ENCODE measurements around the gene ABCA7. TPM values are rescaled to one million over a fixed set of nuclear protein-coding genes. Genes with fewer than 3 reads are reported as not detected.

Gene ABCA7
- total and polyA plus RNA-seq, 2 of the 8 experiments (the other 6 are each of a cell fraction or from before 2014, with no cell fraction given), result 10.4 to 25.6 TPM

DNA sequence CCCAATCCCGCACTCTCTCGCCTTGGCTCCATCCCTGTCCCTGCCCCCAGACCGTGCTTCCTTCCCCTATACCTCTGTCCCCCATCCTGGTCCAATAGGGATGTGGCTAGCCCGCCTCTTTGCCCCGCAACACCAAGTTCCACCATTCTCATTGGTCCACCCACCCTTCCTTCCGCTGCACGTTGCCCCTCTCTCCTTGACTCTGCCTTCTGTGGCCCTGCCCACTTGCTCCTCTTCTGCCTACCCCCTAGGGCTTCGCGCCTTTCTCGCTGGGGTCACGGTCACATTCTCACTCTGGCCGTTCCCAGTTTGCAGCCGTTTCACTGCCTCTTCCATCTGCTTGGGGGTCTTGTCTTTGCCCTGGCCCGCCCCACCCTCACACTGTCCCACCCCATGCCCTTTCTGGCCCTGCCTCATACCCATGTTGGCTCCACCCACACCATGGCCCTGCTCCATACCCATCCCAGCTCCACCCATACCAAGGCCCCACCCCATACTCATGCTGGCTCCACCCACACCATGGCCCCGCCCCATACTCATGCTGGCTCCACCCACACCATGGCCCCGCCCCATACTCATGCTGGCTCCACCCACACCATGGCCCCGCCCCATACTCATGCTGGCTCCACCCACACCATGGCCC is 22.6 kb downstream of the ABCA7 start:
- 90% methylated on average over 13 of the region's 17 CpGs; no CpG with 5 or more reads in 1 of the 2 experiments for WGBS, 2 experiments (ENCODE audit: extremely low coverage in 1 of 2, insufficient coverage in 1 of 2, insufficient read length in 1 of 2, insufficient replicate concordance in 2 of 2, low coverage in 1 of 2, low lambda C conversion rate in 2 of 2, missing lambda C conversion rate in 1 of 2)
- POLR2A ChIA-PET (ENCODE audit: partially characterized antibody), result interaction anchor here (0.6 to 6.9 kb wide), 8 partner anchors 10 to 735 kb away, joined by 3 to 97 read pairs (median 4); partner anchors contain the start of genes CNN2 and RNU6-2
- no peak overlapping the region for H3K14ac ChIP-seq (ENCODE audit: insufficient read length)
- H3K18ac ChIP-seq (ENCODE audit: extremely low read depth, low read length), result no peak overlapping the region
- H2AK5ac ChIP-seq (ENCODE audit: low read depth, low read length), result no peak overlapping the region
- H3K4me3 ChIP-seq (ENCODE audit: extremely low read depth in 1 of 4, insufficient read depth in 2 of 4, low read depth in 3 of 4, low read length in 4 of 4), result no peak overlapping the region
- no peak overlapping the region for H3K23ac ChIP-seq (ENCODE audit: insufficient read length)
- no peak overlapping the region for H2BK20ac ChIP-seq (ENCODE audit: low read length)
- no peak overlapping the region for H3K4me2 ChIP-seq (ENCODE audit: insufficient read depth in 1 of 2, low read depth in 2 of 2, low read length in 2 of 2)
- H3K9ac ChIP-seq (replicated peaks in 1 of 4; ENCODE audit: extremely low read depth in 1 of 4, low read depth in 3 of 4, low read length in 3 of 4), result no peak overlapping the region
- peak overlapping the region; percentile 8; the same call in 1 of the 2 replicates for H2BK5ac ChIP-seq (ENCODE audit: low read depth, low read length)
- TF ChIP-seq SRF (IDR thresholded peaks at IDR 0.05; ENCODE audit: low read depth, low read length), result no peak
- TF ChIP-seq TBP (IDR thresholded peaks at IDR 0.05; ENCODE audit: low read depth, low read length), result no peak
- no peak for TF ChIP-seq SAP30 (IDR thresholded peaks at IDR 0.05; ENCODE audit: insufficient read depth, insufficient replicate concordance, low read length)
- TF ChIP-seq RAD21 (IDR thresholded peaks at IDR 0.05 in 1 of 2, conservative IDR thresholded peaks at IDR 0.05 in 1 of 2; ENCODE audit: low read depth in 2 of 2, low read length in 2 of 2), result no peak
- no peak for TF ChIP-seq PHF8 (conservative IDR thresholded peaks at IDR 0.05; ENCODE audit: low read depth, low read length)
- TF ChIP-seq SIX5 (IDR thresholded peaks at IDR 0.05; ENCODE audit: low read depth, low read length), result no peak
- TF ChIP-seq EZH2 (IDR thresholded peaks at IDR 0.05; ENCODE audit: low read depth, low read length, severe bottlenecking), result no peak
- peaks cover 0 to 27% (median 18%) of the 10 kb centered on the region in 4 experiments; a peak in 6 of 7 replicates for H3K4me1 ChIP-seq (replicated peaks in 1 of 4; ENCODE audit: control insufficient read depth in 3 of 4, insufficient read depth in 4 of 4, low read length in 3 of 4)
- H3K79me1 ChIP-seq (ENCODE audit: low read depth, low read length), result no peaks in the 10 kb centered on the region
- no peak overlapping the region for H4K8ac ChIP-seq (ENCODE audit: extremely low read depth, insufficient read depth, low read length)
- no peak overlapping the region for H2AFZ ChIP-seq (ENCODE audit: low read length)
- DNase-seq (ENCODE audit: low read depth in 1 of 2, low spot score in 2 of 2), result peak in 1 of 2 experiments; percentile 48
- CTCF ChIA-PET (ENCODE audit: partially characterized antibody), result interaction anchor here (0.6 to 1.5 kb wide), 3 partner anchors 23 to 883 kb away, joined by 3 to 4 read pairs (median 3); partner anchors contain the start of gene ABCA7
- H4K20me1 ChIP-seq (replicated peaks in 1 of 2; ENCODE audit: control insufficient read depth in 1 of 2, insufficient read depth in 2 of 2, low read length in 2 of 2), result peaks cover 0 to 7% of the 10 kb centered on the region in 2 experiments
- peaks cover 11% of the 10 kb centered on the region; the same call in 1 of the 2 replicates for H3K23me2 ChIP-seq (ENCODE audit: low read depth, low read length)
- peaks cover 18 to 36% of the 10 kb centered on the region in 2 experiments for H3K9me3 ChIP-seq (ENCODE audit: insufficient read depth in 2 of 2, low read depth in 1 of 2, low read length in 1 of 2)
- H4K91ac ChIP-seq (replicated peaks; ENCODE audit: insufficient read length, low read length), result no peak overlapping the region
- no peak overlapping the region for H2BK120ac ChIP-seq (replicated peaks; ENCODE audit: low read depth, low read length)
- no peak overlapping the region for H2BK15ac ChIP-seq (ENCODE audit: low read length)
- no peak overlapping the region for H2BK12ac ChIP-seq (ENCODE audit: low read depth, low read length)
- no peak overlapping the region for H3K4ac ChIP-seq (replicated peaks; ENCODE audit: insufficient read length, low read depth, low read length)
- H4K5ac ChIP-seq (ENCODE audit: insufficient read length, low read depth, low read length), result no peak overlapping the region
- FAIRE-seq, result no peak
- H3K27me3 ChIP-seq (replicated peaks in 1 of 4; ENCODE audit: control insufficient read depth in 3 of 4, extremely low read depth in 1 of 4, insufficient read depth in 3 of 4, low read length in 3 of 4), result peaks cover 0 to 24% (median 16%) of the 10 kb centered on the region in 4 experiments; a peak in 5 of 7 replicates
- H3K27ac ChIP-seq (ENCODE audit: low read depth, low read length), result no peak overlapping the region
- peaks cover 0 to 18% (median 6%) of the 10 kb centered on the region in 4 experiments; a peak in 4 of 8 replicates for H3K36me3 ChIP-seq (ENCODE audit: control insufficient read depth in 2 of 4, insufficient read depth in 4 of 4, low read length in 3 of 4)
- no peaks in the 10 kb centered on the region for H3K79me2 ChIP-seq (ENCODE audit: control insufficient read depth in 1 of 2, insufficient read depth in 2 of 2, low read length in 2 of 2)
- H3K56ac ChIP-seq (replicated peaks; ENCODE audit: insufficient read length, low read depth, low read length), result no peak overlapping the region
